Measurements from ENCODE around the gene ASPRV1.
"Not testable (repeated sequence)": the region's sequence is repeated elsewhere in the genome, so short reads cannot be mapped to it uniquely, and the experiment has no call there.

The ASPRV1 gene

DNA sequence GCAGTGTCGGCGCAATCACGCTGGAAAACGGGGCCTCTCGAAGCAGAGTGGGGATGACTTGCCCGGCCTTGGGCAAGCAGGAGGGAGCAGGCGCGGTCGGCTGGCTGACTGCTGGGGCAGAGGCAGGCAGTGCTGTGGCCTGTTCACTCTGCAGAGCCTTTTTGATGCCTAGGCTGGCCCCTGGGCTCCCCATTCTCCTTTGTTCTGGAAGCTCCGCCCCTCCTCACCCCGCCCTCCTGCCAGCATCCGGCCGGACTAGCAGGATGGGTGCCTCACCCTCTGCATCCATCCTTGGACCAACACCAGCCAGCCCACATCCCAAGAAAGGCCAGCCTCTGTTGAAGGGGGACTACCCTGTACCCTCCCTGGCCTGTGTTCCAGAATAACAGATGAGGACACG is at the start of gene ASPRV1:
TSS of gene ASPRV1 (minus strand) at position 136 of the 400 bp plus-strand sequence. CDS start 195 bp downstream, outside the sequence.
- no peak for DNase-seq

- DNase-seq = no peak
Measured at GRCh38 chr2:70010576-70011111, 49.2 kb upstream of the ASPRV1 start.

GRCh38 chr2:70009762-70010575 is 48.5 kb upstream of the ASPRV1 start:
- DNase-seq = peak; percentile 98

GRCh38 chr2:70008290-70008689 is 46.9 kb upstream of the ASPRV1 start:
- DNase-seq = no peak

- DNase-seq = no peak
Measured at GRCh38 chr2:70007151-70007550, 45.7 kb upstream of the ASPRV1 start.

- DNase-seq = no peak
Measured at GRCh38 chr2:70006447-70006784, 45.0 kb upstream of the ASPRV1 start.

DNA sequence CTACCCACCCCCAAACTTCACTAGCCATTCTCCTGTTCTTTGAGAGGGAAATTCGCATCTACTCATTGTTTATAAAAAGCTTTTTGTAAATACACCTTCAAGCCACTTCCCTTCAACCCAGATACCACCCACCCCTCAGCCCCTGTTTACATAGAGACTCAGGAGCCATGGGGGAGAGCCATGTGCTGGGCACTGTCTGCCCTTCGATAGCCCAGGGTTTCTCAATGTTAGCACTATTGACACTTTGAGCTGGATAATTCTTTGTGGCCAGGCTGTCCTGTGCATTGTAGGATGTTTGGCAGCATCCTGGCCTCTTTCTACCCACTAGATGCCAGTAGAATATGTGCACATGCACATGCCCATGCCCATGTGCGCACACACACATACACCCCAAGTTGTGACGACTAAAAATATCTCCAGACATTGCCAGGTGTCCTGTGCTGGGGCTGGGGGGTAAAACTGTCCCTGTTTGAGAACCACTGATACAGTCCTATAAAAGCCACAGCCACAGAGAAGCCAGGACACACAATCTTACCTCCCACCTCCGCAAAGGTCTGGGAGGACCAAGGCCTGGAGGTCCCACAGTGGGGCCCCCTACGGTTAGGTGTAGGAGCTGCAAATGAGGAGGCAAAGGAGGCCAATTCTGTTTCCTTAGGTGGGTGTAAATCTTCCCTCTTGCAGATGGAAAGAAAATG is 44.5 kb upstream of the ASPRV1 start:
- DNase-seq = peak; percentile 55

DNA sequence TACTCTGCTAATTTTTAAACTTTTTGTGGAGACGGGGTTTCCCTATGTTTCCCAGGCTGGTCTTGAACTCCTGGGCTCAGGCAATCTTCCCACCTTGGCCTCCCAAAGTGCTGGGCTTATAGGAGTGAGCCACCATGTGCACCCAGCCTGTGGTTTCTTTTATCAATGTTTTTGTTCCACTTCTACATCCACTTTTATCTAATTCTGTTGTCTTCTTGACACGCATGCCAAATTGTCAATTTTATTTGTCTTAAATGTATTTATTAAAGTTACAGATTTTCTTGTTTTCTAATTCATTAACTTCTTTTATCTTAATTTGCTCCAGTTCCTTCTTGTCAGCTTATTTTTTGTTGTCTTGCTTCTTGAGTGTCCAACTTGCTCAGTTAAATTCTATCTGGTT is 43.8 kb upstream of the ASPRV1 start:
- peak; percentile 63 for DNase-seq

DNA sequence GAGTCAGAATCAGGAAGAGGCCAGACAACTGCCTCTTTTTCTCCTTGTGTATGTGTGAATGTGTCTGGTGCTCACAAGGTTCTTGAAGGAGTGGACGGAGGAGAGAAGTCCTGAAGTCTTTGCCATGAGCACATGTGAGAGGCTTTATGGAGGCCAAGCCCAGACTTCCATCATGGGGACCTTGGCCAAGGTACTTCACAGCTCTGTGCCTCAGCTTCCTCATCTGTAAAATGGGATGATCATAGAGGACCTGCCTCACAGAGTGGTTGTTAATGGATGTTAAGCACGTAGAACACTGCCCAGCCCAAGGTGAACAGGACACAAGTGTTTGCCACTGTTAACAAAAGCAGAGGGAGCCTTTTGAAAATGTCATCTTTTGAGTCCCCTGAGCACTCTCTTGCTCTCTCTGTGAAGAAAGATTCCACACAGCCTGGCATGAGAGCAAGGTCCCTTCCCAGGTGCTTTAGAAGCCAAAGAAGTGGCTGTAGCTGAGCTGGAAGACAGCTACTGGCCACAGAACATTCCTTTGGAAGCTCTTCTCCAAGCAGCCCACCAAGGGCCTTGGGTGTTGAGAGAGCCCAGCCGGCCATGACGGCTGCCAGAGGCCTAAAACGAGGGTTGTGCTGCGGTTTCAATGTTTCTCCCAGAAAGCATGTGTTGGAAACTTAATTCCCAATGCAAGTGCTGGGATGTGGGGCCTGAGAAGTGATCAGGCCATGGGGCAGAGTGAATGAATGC is 41.8 kb upstream of the ASPRV1 start:
- no peak for DNase-seq

DNA sequence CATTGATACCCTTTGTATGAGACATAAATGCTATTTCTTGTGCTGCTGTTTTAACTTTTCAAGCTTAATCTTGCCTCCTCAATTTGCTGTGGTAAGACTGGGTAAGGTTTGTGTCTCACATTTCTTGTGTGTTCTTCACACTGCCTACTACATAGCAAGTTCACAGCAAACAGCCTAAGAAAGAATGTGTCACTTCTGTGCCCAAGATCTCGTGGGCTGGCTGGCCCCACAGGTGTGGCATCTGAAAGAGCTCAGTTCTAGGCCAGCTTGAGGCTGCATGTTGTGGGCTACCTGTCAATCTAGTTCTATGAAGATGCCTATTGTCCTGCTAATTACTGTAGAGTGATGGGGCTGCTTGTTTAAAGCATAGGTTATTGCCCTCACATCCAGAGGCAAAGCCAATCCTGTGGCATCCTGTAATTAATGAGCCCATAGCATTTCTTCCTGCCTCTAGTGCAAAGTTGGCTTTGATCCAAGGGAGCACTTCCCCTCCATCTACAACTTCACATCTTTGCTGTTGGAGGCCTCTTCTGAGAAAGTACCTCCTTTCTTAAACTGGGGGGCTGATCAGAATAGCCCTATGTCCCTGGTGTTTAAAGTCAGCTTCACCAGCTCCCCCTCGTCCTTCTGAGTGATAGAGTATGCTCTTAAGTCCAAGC is 40.9 kb upstream of the ASPRV1 start:
- DNase-seq = peak; percentile 61

DNA sequence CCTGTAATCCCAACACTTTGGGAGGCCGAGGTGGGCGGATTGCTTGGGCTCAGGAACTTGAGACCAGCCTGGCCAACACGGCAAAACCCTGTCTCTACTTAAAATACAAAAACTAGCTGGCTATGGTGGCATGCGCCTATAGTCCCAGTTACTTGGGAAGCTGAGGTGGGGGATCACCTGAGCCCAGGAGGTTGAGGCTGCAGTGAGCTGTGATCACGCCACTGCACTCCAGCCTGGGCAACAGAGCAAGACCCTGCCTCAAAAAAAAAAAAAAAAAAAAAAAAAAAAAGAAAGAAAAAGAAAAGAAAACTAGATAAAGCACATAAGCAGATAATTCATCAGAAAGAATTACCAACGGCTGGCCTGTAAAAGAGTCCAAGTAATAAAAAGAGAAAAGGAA is 39.1 kb upstream of the ASPRV1 start:
- DNase-seq = not testable (repeated sequence)

GRCh38 chr2:69998761-69999160 is 37.3 kb upstream of the ASPRV1 start:
- DNase-seq = no peak

GRCh38 chr2:69997015-69997830 is 35.8 kb upstream of the ASPRV1 start:
- peak; percentile 65 for DNase-seq

- no peak for DNase-seq
Measured at GRCh38 chr2:69995511-69995910, 34.1 kb upstream of the ASPRV1 start.

- DNase-seq = no peak
Measured at GRCh38 chr2:69994166-69994565, 32.7 kb upstream of the ASPRV1 start.

GRCh38 chr2:69993708-69994107 is 32.3 kb upstream of the ASPRV1 start:
- no peak for DNase-seq

- DNase-seq = no peak
Measured at GRCh38 chr2:69993048-69993565, 31.7 kb upstream of the ASPRV1 start.

DNA sequence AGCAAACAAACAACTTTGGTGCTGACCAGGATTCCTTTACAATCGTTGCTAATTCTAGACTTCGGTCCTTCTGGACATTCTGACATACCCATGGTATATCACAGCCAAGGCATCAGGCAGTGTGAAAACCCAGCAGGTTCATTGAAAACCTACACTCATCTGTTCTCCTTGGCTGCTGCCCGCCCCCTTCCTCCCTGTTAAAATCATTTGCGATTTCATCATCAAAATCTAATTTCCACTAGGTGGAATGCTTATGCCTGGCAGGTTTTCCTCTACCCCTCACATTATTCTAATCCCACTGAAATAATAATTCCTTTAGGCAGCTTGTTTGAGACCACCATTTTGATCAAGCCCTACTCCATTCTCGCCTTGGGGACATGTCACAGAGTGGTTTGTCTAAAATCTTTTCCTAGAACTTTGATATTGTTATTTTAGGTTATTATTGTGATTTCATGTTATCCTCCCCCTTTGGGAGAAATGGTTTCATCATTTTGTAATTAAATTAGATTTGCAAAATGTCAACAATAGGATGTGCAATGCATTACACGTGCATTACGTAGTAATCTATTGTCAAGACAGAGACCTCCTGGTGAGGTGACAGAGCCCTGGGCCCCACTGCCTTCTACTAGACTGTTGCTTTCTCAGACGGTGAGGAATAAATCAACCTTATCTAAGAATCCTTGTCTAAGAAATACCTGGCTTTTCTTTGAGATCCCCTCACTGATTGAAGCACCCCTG is 31.0 kb upstream of the ASPRV1 start:
- DNase-seq = no peak

DNA sequence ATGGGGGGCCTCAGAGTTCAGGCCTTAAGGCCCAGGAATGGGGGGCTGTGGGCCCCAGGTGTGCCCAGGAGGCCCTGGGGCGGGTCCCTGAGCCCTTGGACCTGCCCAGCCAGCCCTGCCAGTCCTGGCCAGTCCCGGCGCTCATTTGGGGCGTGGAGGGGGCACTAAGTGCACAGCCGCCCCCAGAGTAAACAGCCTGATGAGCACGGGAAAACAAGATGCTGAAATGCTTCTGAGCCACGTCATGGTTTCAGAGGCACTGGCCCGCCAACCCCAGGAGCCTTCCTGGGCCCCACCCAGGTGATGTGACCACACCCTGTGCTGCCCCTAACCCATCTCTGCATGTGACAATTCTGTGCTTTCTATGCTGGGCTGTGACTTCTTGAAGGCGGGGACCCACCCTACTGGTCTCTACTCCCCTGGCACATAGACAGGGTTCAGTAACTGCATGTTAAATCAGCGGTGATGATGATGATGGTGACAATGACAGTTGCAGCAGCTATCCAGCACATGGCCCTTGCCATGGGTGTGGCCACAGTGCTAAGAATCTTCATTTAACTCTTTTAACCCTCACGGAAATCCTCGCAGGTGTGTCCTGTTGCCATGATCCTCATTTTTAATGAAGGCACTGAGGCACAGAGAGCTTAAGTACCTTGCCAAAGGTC is 28.1 kb upstream of the ASPRV1 start:
- peak; percentile 52 for DNase-seq

DNA sequence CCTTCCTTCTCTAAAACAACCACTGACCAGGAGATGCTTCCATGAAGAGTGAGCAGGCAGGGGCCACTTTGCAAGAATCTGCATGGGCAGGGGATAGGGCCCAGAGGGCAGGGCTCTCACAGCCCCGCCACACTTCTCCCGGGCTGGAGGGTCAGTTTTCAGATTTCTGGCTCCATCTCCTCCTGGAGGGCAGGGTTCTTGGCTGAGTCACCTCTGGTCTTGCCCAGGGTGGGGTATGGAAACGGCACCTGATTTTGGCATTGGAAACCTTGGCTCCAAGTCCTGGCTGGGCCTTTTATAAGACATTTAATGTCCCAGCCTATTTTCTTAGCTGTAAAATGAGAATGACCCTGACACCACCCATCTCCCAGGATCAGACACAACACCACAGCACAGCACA is 27.6 kb upstream of the ASPRV1 start:
- DNase-seq = no peak
